K562 (cell line): ENCODE results near the gene STX3. TPM values are rescaled to one million over a fixed set of nuclear protein-coding genes. Genes with fewer than 3 reads are reported as not detected.

ENCODE experiments used
- ATAC-seq: fragments of 200-7000 bp; cut with Tn5 transposase; 3 replicates; pipeline ENCODE4 v1.9.1; 2020; ENCODE audit warnings: moderate library complexity
- BruUV-seq: library from RNA; stranded (reverse); fragments of 400-500 nt; replicated peaks from 2 replicates; lab custom pipeline; 2021; lab: Mats Ljungman, UMichigan
- CTCF ChIA-PET: fragments of 300-600 bp; formaldehyde crosslinking; extraction: SDS; loops from one replicate; lab custom pipeline; 2021; ENCODE audit warnings: low intra/inter-chr PET ratio; lab: Yijun Ruan, JAX
- POLR2A ChIA-PET: fragments of 300-600, 350-650 bp; sonication (Branson Sonifier 250); formaldehyde crosslinking; extraction: SDS; loops from one replicate; lab custom pipeline; 2021; ENCODE audit warnings: antibody characterized with exemption, inconsistent platforms; lab: Yijun Ruan, JAX
- DNase-seq, 4 experiments: peaks; one replicate each; pipeline versions ENCODE4 v3.0.0 to v3.0.0-alpha.2; 2011 to 2018; ENCODE audit warnings: low spot score in 3 of 4, mixed read lengths in 3 of 4; ENCODE audit errors: extremely low read depth in 1 of 4
- FAIRE-seq: peaks from 2 replicates; lab custom pipeline; 2011; peaks lifted over from hg19 to GRCh38; lab: Jason Lieb, UNC
- H2AFZ ChIP-seq: 2 replicates; pipeline ENCODE4 v1.6.0; 2011; ENCODE audit warnings: low read depth, low read length, control low read depth, inconsistent platforms
- H3K27ac ChIP-seq: fragments of 200-600 bp; 3 replicates; pipeline ENCODE4 v1.8.0; 2011; ENCODE audit warnings: low read depth, mild to moderate bottlenecking, control low read depth, inconsistent platforms, low read length, moderate library complexity, mixed read lengths; ENCODE audit errors: extremely low read depth
- H3K27me3 ChIP-seq, 2 experiments: fragments of 300-600 bp in 1 of 2; 2 replicates in 1 of 2; 3 replicates in 1 of 2; pipeline versions ENCODE4 v1.6.0 to v1.8.0; 2011; ENCODE audit warnings: inconsistent platforms in 2 of 2, low read length in 2 of 2, mild to moderate bottlenecking in 1 of 2, mixed read lengths in 1 of 2, moderate library complexity in 1 of 2; ENCODE audit not compliant: control insufficient read depth in 2 of 2, insufficient read depth in 2 of 2
- H3K36me3 ChIP-seq: fragments of 300-600 bp; 3 replicates; pipeline ENCODE4 v1.8.0; 2011; ENCODE audit warnings: mild to moderate bottlenecking, low read length, inconsistent platforms; ENCODE audit not compliant: control insufficient read depth, insufficient read depth
- H3K4me1 ChIP-seq, 2 experiments: fragments of 200-600 bp in 1 of 2; replicated peaks in 1 of 2; 2 replicates in 1 of 2; 3 replicates in 1 of 2; pipeline versions ENCODE4 v1.5.1 to v1.8.0; 2011; ENCODE audit warnings: inconsistent platforms in 2 of 2, low read length in 2 of 2, mild to moderate bottlenecking in 1 of 2, mixed read lengths in 1 of 2, moderate library complexity in 1 of 2; ENCODE audit not compliant: control insufficient read depth in 2 of 2, insufficient read depth in 2 of 2
- H3K4me2 ChIP-seq: 2 replicates; pipeline ENCODE4 v1.6.1; 2011; ENCODE audit warnings: low read length, control low read depth, inconsistent platforms, mixed read lengths; ENCODE audit not compliant: insufficient read depth
- H3K4me3 ChIP-seq: fragments of 200-600 bp; sonication (generic), shearing (Covaris generic); 2 replicates; pipeline ENCODE4 v1.5.1; 2016; ENCODE audit warnings: control low read depth, inconsistent platforms
- H3K79me2 ChIP-seq: fragments of 200-600 bp; 3 replicates; pipeline ENCODE4 v1.8.0; 2011; ENCODE audit warnings: low read length, inconsistent platforms; ENCODE audit not compliant: control insufficient read depth, insufficient read depth
- H3K9ac ChIP-seq, 2 experiments: 2 replicates each; pipeline versions ENCODE4 v1.6.0 to v1.6.1; 2011; ENCODE audit warnings: low read depth in 2 of 2, low read length in 2 of 2, control low read depth in 1 of 2, inconsistent platforms in 1 of 2, mild to moderate bottlenecking in 1 of 2, mixed read lengths in 1 of 2; ENCODE audit not compliant: insufficient read depth in 1 of 2
- H3K9me1 ChIP-seq: one replicate; pipeline ENCODE4 v1.6.0; 2011; ENCODE audit warnings: inconsistent platforms, mild to moderate bottlenecking, low read length, moderate library complexity; ENCODE audit not compliant: control insufficient read depth, insufficient read depth
- H3K9me3 ChIP-seq: replicated peaks from 2 replicates; pipeline ENCODE4 v1.5.1; 2011; ENCODE audit warnings: low read depth, low read length, inconsistent platforms; ENCODE audit not compliant: control insufficient read depth, insufficient read depth
- H4K20me1 ChIP-seq: replicated peaks from 2 replicates; pipeline ENCODE4 v1.6.1; 2011; ENCODE audit warnings: low read length, inconsistent platforms, mixed read lengths; ENCODE audit not compliant: control insufficient read depth, insufficient read depth
- C11orf30 ChIP-seq: fragments of 450-650 bp; IDR thresholded peaks from 2 replicates; pipeline ENCODE4 v1.6.1; 2016; ENCODE audit warnings: low read depth, mild to moderate bottlenecking
- ESRRB ChIP-seq: fragments of 250-450 bp; sonication (Bioruptor Pico); IDR thresholded peaks from 2 replicates; pipeline ENCODE4 v1.5.0; 2020; ENCODE audit warnings: mild to moderate bottlenecking, moderate library complexity, borderline replicate concordance
- FOXK2 ChIP-seq, 2 experiments: fragments of 450-650 bp; IDR thresholded peaks in 1 of 2; conservative IDR thresholded peaks in 1 of 2; 2 replicates each; pipeline ENCODE4 v1.6.1; 2016; ENCODE audit warnings: low read depth in 2 of 2, mild to moderate bottlenecking in 1 of 2
- HMG20B ChIP-seq: fragments of 250-450 bp; sonication (Bioruptor Pico); IDR thresholded peaks from 2 replicates; pipeline ENCODE4 v1.5.0; 2021; ENCODE audit warnings: mild to moderate bottlenecking
- MAFF ChIP-seq: IDR thresholded peaks from 2 replicates; pipeline ENCODE4 v1.6.1; 2012; ENCODE audit warnings: low read length, improper control_type of control experiment
- MAFG ChIP-seq: fragments of 450-650 bp; conservative IDR thresholded peaks from 2 replicates; pipeline ENCODE4 v1.6.1; 2016; ENCODE audit warnings: missing genetic modification characterization, missing compliant biosample characterization
- MAFK ChIP-seq: IDR thresholded peaks from 2 replicates; pipeline ENCODE4 v1.6.1; 2011; ENCODE audit warnings: low read length, improper control_type of control experiment
- NFE2L1 ChIP-seq: fragments of 450-650 bp; IDR thresholded peaks from 2 replicates; pipeline ENCODE4 v1.6.1; 2016; ENCODE audit warnings: missing genetic modification characterization, low read depth, mild to moderate bottlenecking, missing compliant biosample characterization, moderate library complexity, borderline replicate concordance
- NFRKB ChIP-seq: fragments of 450-650 bp; IDR thresholded peaks from 2 replicates; pipeline ENCODE4 v1.6.1; 2016; ENCODE audit warnings: low read depth
- POLR2G ChIP-seq: fragments of 200-400 bp; formaldehyde crosslinking; IDR thresholded peaks from 2 replicates; pipeline ENCODE4 v1.6.1; 2017; ENCODE audit warnings: low read depth, mild to moderate bottlenecking, antibody characterized with exemption, low read length, moderate library complexity
- SPI1 ChIP-seq: IDR thresholded peaks from 2 replicates; pipeline ENCODE4 v1.6.1; 2011; ENCODE audit warnings: low read depth, low read length, control low read depth, borderline replicate concordance
- ZNF224 ChIP-seq: sonication (generic); formaldehyde crosslinking; IDR thresholded peaks from 2 replicates; pipeline ENCODE4 v1.8.0; 2022; ENCODE audit warnings: mild to moderate bottlenecking, missing genetic modification reagents
- ZNF253 ChIP-seq: fragments of 250-450 bp; sonication (Bioruptor Pico); conservative IDR thresholded peaks from 2 replicates; pipeline ENCODE4 v1.6.1; 2021; ENCODE audit warnings: mild to moderate bottlenecking
- ZNF316 ChIP-seq: fragments of 450-650 bp; IDR thresholded peaks from 2 replicates; pipeline ENCODE4 v1.6.1; 2016
- WGBS: fragments of 100-300 bp; shearing (Covaris generic); methylation state at CpG from one replicate; pipeline ENCODE4 v1.1.6; 2016; ENCODE audit warnings: low coverage, mixed read lengths; ENCODE audit not compliant: insufficient coverage; ENCODE audit errors: missing lambda C conversion rate; 5-methylcytosine and 5-hydroxymethylcytosine counted together
- in situ Hi-C: fragments of 300-500 bp; cut with MboI; formaldehyde crosslinking; loops from 4 replicates; pipeline ENCODE4 v1.15.0; 2018; ENCODE audit warnings: inconsistent platforms, mixed read lengths
- intact Hi-C: fragments of 100-400 bp; cut with micrococcal nuclease; formaldehyde crosslinking; loops from 2 replicates; pipeline ENCODE4 v1.14.2; 2022
- polyA plus RNA-seq, 8 experiments: library from polyadenylated mRNA; depleted of rRNA in 4 of 8; stranded (reverse) in 5 of 8; unstranded in 3 of 8; fragments of >200 nt; fragmentation: Nextera tagmentation in 2 of 8; fragmentation: Illumina TruSeq in 1 of 8; extraction: Ambion mirVana in 2 of 8; extraction: Trizol in 1 of 8; gene quantifications; 2 replicates each; pipeline versions ENCODE4 v1.2.1 to v1.2.3, GENCODE V29; 2011 to 2014; ENCODE audit warnings: inconsistent platforms in 1 of 8, missing spikeins in 1 of 8
- total RNA-seq, 7 experiments: library from RNA; depleted of rRNA in 6 of 7; stranded (reverse); fragments of >200 nt in 6 of 7; fragmentation: Illumina TruSeq in 2 of 7; extraction: Trizol in 2 of 7; gene quantifications; 2 replicates each; pipeline versions ENCODE4 v1.2.1 to v1.2.3, GENCODE V29; 2011 to 2021; ENCODE audit warnings: low replicate concordance in 1 of 7
- TF ChIP-seq, protein P1 (sequence below): fragments of 450-650 bp; formaldehyde crosslinking; conservative IDR thresholded peaks from 2 replicates; pipeline ENCODE4 v1.4.0; 2022; ENCODE audit warnings: mild to moderate bottlenecking, missing genetic modification characterization
- TF ChIP-seq, protein P2 (sequence below): fragments of 250-450 bp; sonication (Bioruptor Pico); IDR thresholded peaks from 2 replicates; pipeline ENCODE4 v1.5.0; 2021
- TF ChIP-seq, protein P3 (sequence below): fragments of 450-650 bp; IDR thresholded peaks from 2 replicates; pipeline ENCODE4 v1.6.1; 2016; ENCODE audit warnings: missing biosample characterization, missing genetic modification characterization
- TF ChIP-seq, protein P4 (sequence below): fragments of 200-800 bp; sonication (Bioruptor generic); IDR thresholded peaks from 2 replicates; pipeline ENCODE4 v1.6.1; 2017; ENCODE audit warnings: missing genetic modification characterization, missing compliant biosample characterization

Gene STX3
- total and polyA plus RNA-seq, 9 of the 15 experiments (the other 6 are each of a cell fraction or from before 2014, with no cell fraction given) = 12.0 to 91.6 (median 48.7) TPM

DNA sequence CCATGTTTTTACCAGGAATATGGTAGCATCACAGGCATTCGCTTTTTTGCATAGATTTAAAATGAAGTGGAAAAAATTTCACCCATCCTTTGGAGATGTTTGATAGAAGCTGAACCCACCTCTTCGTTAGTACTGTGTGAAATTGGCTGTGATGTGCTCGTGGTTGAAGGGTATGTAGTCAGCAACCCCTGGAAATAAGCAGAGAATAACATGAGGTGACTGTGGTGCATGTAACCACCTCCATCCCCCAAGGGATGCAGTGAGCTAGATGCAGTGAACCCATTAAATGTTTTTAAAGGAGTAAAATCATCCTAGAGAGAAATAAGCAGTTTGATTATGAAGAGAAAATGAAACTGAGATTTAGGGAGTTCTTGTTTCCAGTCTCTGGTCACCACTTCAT, 74.2 kb downstream of the STX3 start (continued):
- TF ChIP-seq, protein P1, sequence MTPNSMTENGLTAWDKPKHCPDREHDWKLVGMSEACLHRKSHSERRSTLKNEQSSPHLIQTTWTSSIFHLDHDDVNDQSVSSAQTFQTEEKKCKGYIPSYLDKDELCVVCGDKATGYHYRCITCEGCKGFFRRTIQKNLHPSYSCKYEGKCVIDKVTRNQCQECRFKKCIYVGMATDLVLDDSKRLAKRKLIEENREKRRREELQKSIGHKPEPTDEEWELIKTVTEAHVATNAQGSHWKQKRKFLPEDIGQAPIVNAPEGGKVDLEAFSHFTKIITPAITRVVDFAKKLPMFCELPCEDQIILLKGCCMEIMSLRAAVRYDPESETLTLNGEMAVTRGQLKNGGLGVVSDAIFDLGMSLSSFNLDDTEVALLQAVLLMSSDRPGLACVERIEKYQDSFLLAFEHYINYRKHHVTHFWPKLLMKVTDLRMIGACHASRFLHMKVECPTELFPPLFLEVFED (CRISPR knock-in tag) = no peak
- TF ChIP-seq, protein P2, sequence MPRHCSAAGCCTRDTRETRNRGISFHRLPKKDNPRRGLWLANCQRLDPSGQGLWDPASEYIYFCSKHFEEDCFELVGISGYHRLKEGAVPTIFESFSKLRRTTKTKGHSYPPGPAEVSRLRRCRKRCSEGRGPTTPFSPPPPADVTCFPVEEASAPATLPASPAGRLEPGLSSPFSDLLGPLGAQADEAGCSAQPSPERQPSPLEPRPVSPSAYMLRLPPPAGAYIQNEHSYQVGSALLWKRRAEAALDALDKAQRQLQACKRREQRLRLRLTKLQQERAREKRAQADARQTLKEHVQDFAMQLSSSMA (CRISPR knock-in tag) = no peak
- TF ChIP-seq ZNF253 (CRISPR knock-in tag) (no peak), POLR2G (no peak), MAFK (no peak)

DNA sequence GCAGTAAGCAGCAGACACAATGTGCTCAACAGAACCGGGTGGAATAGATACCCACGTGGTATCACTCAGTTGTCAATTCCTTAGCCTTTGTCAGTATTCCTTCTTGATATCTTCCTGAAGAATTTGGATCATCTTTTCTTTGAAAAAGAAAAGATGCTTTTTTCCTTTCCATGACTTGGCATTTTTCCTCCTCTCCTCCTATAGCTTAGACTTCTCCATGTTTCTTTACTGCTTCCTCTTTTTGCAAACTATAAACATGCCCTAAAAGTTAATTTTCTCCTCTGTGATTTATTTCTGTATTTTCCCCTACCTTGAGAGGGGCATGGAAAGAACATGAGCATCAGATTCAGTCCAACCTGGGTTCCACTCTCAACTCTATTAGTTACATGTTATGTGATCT, 78.4 kb downstream of the STX3 start:
- DNase-seq (no peak), ATAC-seq (peak; percentile 27; the same call in 1 of the 3 replicates), FAIRE-seq (no peak)
- H3K9me1 ChIP-seq = no peaks in the 10 kb centered on the region
- intact Hi-C loops (no loop called here), in situ Hi-C loops (no loop called here)
- no peak overlapping the region for H3K4me3 ChIP-seq
- H3K4me1 ChIP-seq = peaks cover 0 to 3% of the 10 kb centered on the region in 2 experiments; a peak in 2 of 5 replicates
- H3K79me2 ChIP-seq = no peaks in the 10 kb centered on the region
- ChIA-PET POLR2A (interaction anchor here (1.0 kb wide), 1 partner anchor 12 kb away, joined by 3 read pairs; the partner anchor contains the start of gene CBLIF), CTCF (no interaction called here)
- no peaks in the 10 kb centered on the region for H3K27me3 ChIP-seq
- no peak overlapping the region for H3K9ac ChIP-seq
- no TSS peak for BruUV-seq
- no peaks in the 10 kb centered on the region for H4K20me1 ChIP-seq
- H3K36me3 ChIP-seq = no peaks in the 10 kb centered on the region
- no peaks in the 10 kb centered on the region for H3K9me3 ChIP-seq
- peak overlapping the region; percentile 64 for H2AFZ ChIP-seq
- no peak overlapping the region for H3K27ac ChIP-seq
- WGBS = 45% methylated on average over 2 of the region's 2 CpGs
- H3K4me2 ChIP-seq = no peak overlapping the region
- TF ChIP-seq, protein P3, sequence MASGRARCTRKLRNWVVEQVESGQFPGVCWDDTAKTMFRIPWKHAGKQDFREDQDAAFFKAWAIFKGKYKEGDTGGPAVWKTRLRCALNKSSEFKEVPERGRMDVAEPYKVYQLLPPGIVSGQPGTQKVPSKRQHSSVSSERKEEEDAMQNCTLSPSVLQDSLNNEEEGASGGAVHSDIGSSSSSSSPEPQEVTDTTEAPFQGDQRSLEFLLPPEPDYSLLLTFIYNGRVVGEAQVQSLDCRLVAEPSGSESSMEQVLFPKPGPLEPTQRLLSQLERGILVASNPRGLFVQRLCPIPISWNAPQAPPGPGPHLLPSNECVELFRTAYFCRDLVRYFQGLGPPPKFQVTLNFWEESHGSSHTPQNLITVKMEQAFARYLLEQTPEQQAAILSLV (tag) = no peak
- TF ChIP-seq HMG20B = no peak
- no peak for TF ChIP-seq NFRKB
- peak; percentile 92 for TF ChIP-seq MAFG (tag)
- peak; percentile 80 for TF ChIP-seq C11orf30
- TF ChIP-seq ZNF316 = peak; percentile 88
- no peak for TF ChIP-seq ESRRB
- peak; percentile 70 for TF ChIP-seq NFE2L1 (tag)
- peak; percentile 81 for TF ChIP-seq MAFF
- no peak for TF ChIP-seq ZNF224
- peak; percentile 21; the same call in 1 of the 2 replicates for TF ChIP-seq SPI1
- TF ChIP-seq FOXK2 (conservative IDR thresholded peaks at IDR 0.05 in 1 of 2, IDR thresholded peaks at IDR 0.05 in 1 of 2; ENCODE audit: low read depth in 2 of 2) = peak; percentile 53; a peak in 3 of 4 replicates
- TF ChIP-seq, protein P4, sequence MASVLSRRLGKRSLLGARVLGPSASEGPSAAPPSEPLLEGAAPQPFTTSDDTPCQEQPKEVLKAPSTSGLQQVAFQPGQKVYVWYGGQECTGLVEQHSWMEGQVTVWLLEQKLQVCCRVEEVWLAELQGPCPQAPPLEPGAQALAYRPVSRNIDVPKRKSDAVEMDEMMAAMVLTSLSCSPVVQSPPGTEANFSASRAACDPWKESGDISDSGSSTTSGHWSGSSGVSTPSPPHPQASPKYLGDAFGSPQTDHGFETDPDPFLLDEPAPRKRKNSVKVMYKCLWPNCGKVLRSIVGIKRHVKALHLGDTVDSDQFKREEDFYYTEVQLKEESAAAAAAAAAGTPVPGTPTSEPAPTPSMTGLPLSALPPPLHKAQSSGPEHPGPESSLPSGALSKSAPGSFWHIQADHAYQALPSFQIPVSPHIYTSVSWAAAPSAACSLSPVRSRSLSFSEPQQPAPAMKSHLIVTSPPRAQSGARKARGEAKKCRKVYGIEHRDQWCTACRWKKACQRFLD (CRISPR knock-in tag) = no peak
